ENCODE measurements around the gene TRIP12. TPM values are rescaled to one million over a fixed set of nuclear protein-coding genes. Genes with fewer than 3 reads are reported as not detected.
"Not testable (repeated sequence)": the region's sequence is repeated elsewhere in the genome, so short reads cannot be mapped to it uniquely, and the experiment has no call there.

Gene TRIP12
- total and polyA plus RNA-seq, 2 donors from 2014 or later: 29.3 to 225 TPM

DNA sequence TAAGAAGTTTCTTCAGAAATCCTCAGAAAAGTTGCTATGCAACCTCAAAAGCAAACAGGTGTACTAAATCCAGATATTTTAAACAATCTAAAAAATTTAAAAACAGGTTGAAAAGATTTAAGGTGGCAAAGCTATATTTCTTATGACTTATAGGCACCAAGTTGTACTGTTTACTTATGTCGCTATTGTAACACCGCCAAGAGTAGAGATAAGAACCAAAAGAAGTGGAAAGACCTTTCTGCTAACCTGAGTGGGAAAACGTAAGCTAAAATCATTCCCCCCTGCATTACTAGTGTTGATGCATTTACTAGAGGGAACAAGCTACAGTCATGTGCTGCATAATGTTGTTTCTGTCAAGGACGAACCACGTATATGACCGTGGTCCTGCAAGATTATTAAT is 83.1 kb downstream of the TRIP12 start:
- FAIRE-seq: no peak
- TF ChIP-seq, protein P1, sequence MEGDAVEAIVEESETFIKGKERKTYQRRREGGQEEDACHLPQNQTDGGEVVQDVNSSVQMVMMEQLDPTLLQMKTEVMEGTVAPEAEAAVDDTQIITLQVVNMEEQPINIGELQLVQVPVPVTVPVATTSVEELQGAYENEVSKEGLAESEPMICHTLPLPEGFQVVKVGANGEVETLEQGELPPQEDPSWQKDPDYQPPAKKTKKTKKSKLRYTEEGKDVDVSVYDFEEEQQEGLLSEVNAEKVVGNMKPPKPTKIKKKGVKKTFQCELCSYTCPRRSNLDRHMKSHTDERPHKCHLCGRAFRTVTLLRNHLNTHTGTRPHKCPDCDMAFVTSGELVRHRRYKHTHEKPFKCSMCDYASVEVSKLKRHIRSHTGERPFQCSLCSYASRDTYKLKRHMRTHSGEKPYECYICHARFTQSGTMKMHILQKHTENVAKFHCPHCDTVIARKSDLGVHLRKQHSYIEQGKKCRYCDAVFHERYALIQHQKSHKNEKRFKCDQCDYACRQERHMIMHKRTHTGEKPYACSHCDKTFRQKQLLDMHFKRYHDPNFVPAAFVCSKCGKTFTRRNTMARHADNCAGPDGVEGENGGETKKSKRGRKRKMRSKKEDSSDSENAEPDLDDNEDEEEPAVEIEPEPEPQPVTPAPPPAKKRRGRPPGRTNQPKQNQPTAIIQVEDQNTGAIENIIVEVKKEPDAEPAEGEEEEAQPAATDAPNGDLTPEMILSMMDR (IDR thresholded peaks at IDR 0.05; ENCODE audit: borderline replicate concordance, extremely low read depth, insufficient read depth): no peak
- H3K27ac ChIP-seq (ENCODE audit: low read depth in 2 of 2, low read length in 2 of 2): no peak overlapping the region
- H3K36me3 ChIP-seq (ENCODE audit: control insufficient read depth in 2 of 3, insufficient read depth in 3 of 3, low read length in 3 of 3): peaks cover 2 to 30% (median 10%) of the 10 kb centered on the region in 3 donors
- no peaks in the 10 kb centered on the region for H3K4me1 ChIP-seq (ENCODE audit: control insufficient read depth in 2 of 3, insufficient read depth in 2 of 3, low read depth in 1 of 3, low read length in 3 of 3)
- no peak overlapping the region for H3K9ac ChIP-seq (ENCODE audit: low read length in 3 of 3)
- no peaks in the 10 kb centered on the region for H3K9me3 ChIP-seq (ENCODE audit: control insufficient read depth in 2 of 3, insufficient read depth in 1 of 3, low read length in 3 of 3)
- H3K4me3 ChIP-seq (ENCODE audit: low read length in 3 of 3): no peak overlapping the region
- no peak for DNase-seq
- no peaks in the 10 kb centered on the region for H3K27me3 ChIP-seq (ENCODE audit: control insufficient read depth, insufficient read depth, low read length)
- intact Hi-C loops (cut with DNase I): no loop called here

- Histone ChIP-seq H3K27ac (ENCODE audit: low read depth in 2 of 2, low read length in 2 of 2) (no peak overlapping the region), H3K9ac (ENCODE audit: low read length in 3 of 3) (no peak overlapping the region), H3K27me3 (ENCODE audit: control insufficient read depth, insufficient read depth, low read length) (no peaks in the 10 kb centered on the region), H3K9me3 (ENCODE audit: control insufficient read depth in 2 of 3, insufficient read depth in 1 of 3, low read length in 3 of 3) (no peaks in the 10 kb centered on the region), H3K36me3 (ENCODE audit: control insufficient read depth in 2 of 3, insufficient read depth in 3 of 3, low read length in 3 of 3) (peaks cover 2 to 30% (median 10%) of the 10 kb centered on the region in 3 donors), H3K4me3 (ENCODE audit: low read length in 3 of 3) (no peak overlapping the region), H3K4me1 (ENCODE audit: control insufficient read depth in 2 of 3, insufficient read depth in 2 of 3, low read depth in 1 of 3, low read length in 3 of 3) (no peaks in the 10 kb centered on the region)
- no peak for DNase-seq
- intact Hi-C loops (cut with DNase I): no loop called here
- TF ChIP-seq, protein P1 (IDR thresholded peaks at IDR 0.05; ENCODE audit: borderline replicate concordance, extremely low read depth, insufficient read depth): no peak
- FAIRE-seq: no peak
Measured at GRCh38 chr2:229836847-229837246, 85.0 kb downstream of the TRIP12 start.

- FAIRE-seq: no peak
- H3K27ac ChIP-seq (ENCODE audit: low read depth in 2 of 2, low read length in 2 of 2): no peak overlapping the region
- intact Hi-C loops (cut with DNase I): no loop called here
- no peaks in the 10 kb centered on the region for H3K9me3 ChIP-seq (ENCODE audit: control insufficient read depth in 2 of 3, insufficient read depth in 1 of 3, low read length in 3 of 3)
- H3K4me1 ChIP-seq (ENCODE audit: control insufficient read depth in 2 of 3, insufficient read depth in 2 of 3, low read depth in 1 of 3, low read length in 3 of 3): no peaks in the 10 kb centered on the region
- no peak for DNase-seq
- peaks cover 5 to 33% (median 12%) of the 10 kb centered on the region in 3 donors for H3K36me3 ChIP-seq (ENCODE audit: control insufficient read depth in 2 of 3, insufficient read depth in 3 of 3, low read length in 3 of 3)
- no peak overlapping the region for H3K4me3 ChIP-seq (ENCODE audit: low read length in 3 of 3)
- TF ChIP-seq, protein P1 (IDR thresholded peaks at IDR 0.05; ENCODE audit: borderline replicate concordance, extremely low read depth, insufficient read depth): no peak
- no peaks in the 10 kb centered on the region for H3K27me3 ChIP-seq (ENCODE audit: control insufficient read depth, insufficient read depth, low read length)
- no peak overlapping the region for H3K9ac ChIP-seq (ENCODE audit: low read length in 3 of 3)
Measured at GRCh38 chr2:229835596-229836283, 86.1 kb downstream of the TRIP12 start.

- DNase-seq; H3K27ac ChIP-seq (ENCODE audit: low read depth in 2 of 2, low read length in 2 of 2); H3K27me3 ChIP-seq (ENCODE audit: control insufficient read depth, insufficient read depth, low read length); H3K4me1 ChIP-seq (ENCODE audit: control insufficient read depth in 2 of 3, insufficient read depth in 2 of 3, low read depth in 1 of 3, low read length in 3 of 3); H3K9me3 ChIP-seq (ENCODE audit: control insufficient read depth in 2 of 3, insufficient read depth in 1 of 3, low read length in 3 of 3); H3K4me3 ChIP-seq (ENCODE audit: low read length in 3 of 3); H3K9ac ChIP-seq (ENCODE audit: low read length in 3 of 3); FAIRE-seq; intact Hi-C loops (cut with DNase I): not testable (repeated sequence)
- peaks cover 7 to 31% (median 9%) of the 10 kb centered on the region in 3 donors for H3K36me3 ChIP-seq (ENCODE audit: control insufficient read depth in 2 of 3, insufficient read depth in 3 of 3, low read length in 3 of 3)
Measured at GRCh38 chr2:229834368-229834767, 87.4 kb downstream of the TRIP12 start.

All from kidney (tissue), 14 donors.